Aorta (tissue), 5 donors: ENCODE data around the gene SHC4. TPM values are rescaled to one million over a fixed set of nuclear protein-coding genes. Genes with fewer than 3 reads are reported as not detected.
A peak's percentile ranks its signal among the peaks of the same experiment; 100 is the strongest.
"Not testable (repeated sequence)": the region's sequence is repeated elsewhere in the genome, so short reads cannot be mapped to it uniquely, and the experiment has no call there.

Experiments
- ATAC-seq: fragments of 200-7000 bp; cut with Tn5 transposase; one replicate; pipeline ENCODE4 v1.9.1; 2022; ENCODE audit warnings: moderate library complexity; ENCODE audit not compliant: low FRiP score
- DNase-seq, 2 donors: peaks; one replicate each; pipeline ENCODE4 v3.0.0-alpha.2; 2020
- H3K27ac ChIP-seq, 2 donors: one replicate each; pipeline ENCODE4 v1.5.1; 2013; ENCODE audit warnings: low read length in 2 of 2, mild to moderate bottlenecking in 2 of 2, moderate library complexity in 2 of 2, control low read depth in 1 of 2, inconsistent platforms in 1 of 2, low read depth in 1 of 2
- H3K27me3 ChIP-seq, 2 donors: one replicate each; pipeline ENCODE4 v1.6.1; 2013; ENCODE audit warnings: control low read depth in 1 of 2, low read length in 1 of 2, mild to moderate bottlenecking in 1 of 2, moderate library complexity in 1 of 2; ENCODE audit not compliant: insufficient read depth in 2 of 2, control insufficient read depth in 1 of 2
- H3K36me3 ChIP-seq, 2 donors: one replicate each; pipeline ENCODE4 v1.6.1; 2013; ENCODE audit warnings: control low read depth in 1 of 2, low read length in 1 of 2, mild to moderate bottlenecking in 1 of 2; ENCODE audit not compliant: insufficient read depth in 2 of 2, control insufficient read depth in 1 of 2
- H3K4me1 ChIP-seq, 2 donors: one replicate each; pipeline ENCODE4 v1.6.1; 2013; ENCODE audit warnings: low read length in 2 of 2, control low read depth in 1 of 2, mild to moderate bottlenecking in 1 of 2, moderate library complexity in 1 of 2; ENCODE audit not compliant: insufficient read depth in 2 of 2, control insufficient read depth in 1 of 2
- H3K4me3 ChIP-seq, 2 donors: one replicate each; pipeline ENCODE4 v1.5.1; 2013; ENCODE audit warnings: low read length in 2 of 2, control low read depth in 1 of 2, mild to moderate bottlenecking in 1 of 2
- H3K9me3 ChIP-seq: one replicate; pipeline ENCODE4 v1.6.1; 2013; ENCODE audit warnings: mild to moderate bottlenecking, low read length; ENCODE audit not compliant: control insufficient read depth
- WGBS, 2 donors: extraction: QIAGEN DNeasy Blood & Tissue Kit; methylation state at CpG; one replicate each; pipeline ENCODE4 v1.1.7; 2013; 5-methylcytosine and 5-hydroxymethylcytosine counted together
- intact Hi-C, 2 donors: fragments of 100-400 bp; cut with DNase I; formaldehyde crosslinking; loops; one replicate each; pipeline versions ENCODE4 v1.14.2 to v1.15.0; 2022
- polyA plus RNA-seq, 2 donors: library from polyadenylated mRNA; stranded (reverse); fragments of 200-250 nt; gene quantifications; one replicate each; pipeline ENCODE4 v1.2.3, GENCODE V29; 2013
- total RNA-seq, 2 donors: library from RNA; stranded (reverse); fragmentation: NEBNext Ultra II Directional; extraction: Animal tissue kit (Norgen Biotek cat#: 25700); gene quantifications; one replicate each; pipeline ENCODE4 v1.2.1, GENCODE V29; 2021
- donor health status: healthy with polysubstance abuse.
- donor health status: Bipolar disorder and iron deficiency.
- donor health status: DM: no; HTN: no; CAD: no.
- donor health status: DM: no; HTN: no; CAD: no.
- donor health status: DM: yes; HTN: yes; CAD: no.

The SHC4 gene
- total and polyA plus RNA-seq, 4 donors, result 4.4 to 18.6 (median 7.2) TPM

DNA sequence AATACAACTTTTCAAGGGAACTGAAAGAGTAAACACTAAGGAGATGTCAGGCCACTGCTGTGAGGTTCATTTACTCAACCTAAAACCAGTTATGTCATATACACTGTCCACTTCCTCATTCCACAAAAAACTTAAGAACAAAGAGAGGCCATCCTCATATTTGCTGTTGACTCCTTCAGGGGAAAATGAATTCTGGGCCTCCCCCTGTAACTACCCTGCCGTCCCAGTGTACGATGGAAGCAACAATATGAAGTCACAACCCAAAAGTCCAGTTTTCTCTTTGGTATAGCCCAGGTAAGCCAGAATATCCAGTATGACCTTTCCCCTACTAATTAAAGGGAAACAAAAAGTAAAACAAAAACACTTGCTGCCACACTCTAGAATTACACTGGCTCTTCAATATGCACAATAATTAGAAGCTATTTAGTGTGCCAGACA lies 169.0 kb downstream of the SHC4 start:
- DNase-seq (no peak), ATAC-seq (no peak)
- WGBS, 2 donors, result 91 to 92% methylated on average over 2 of the region's 2 CpGs
- Histone ChIP-seq H3K27ac (no peak overlapping the region), H3K36me3 (no peaks in the 10 kb centered on the region), H3K4me3 (no peak overlapping the region), H3K9me3 (no peaks in the 10 kb centered on the region), H3K27me3 (no peaks in the 10 kb centered on the region), H3K4me1 (no peaks in the 10 kb centered on the region)
- intact Hi-C loops, result no loop called here

DNA sequence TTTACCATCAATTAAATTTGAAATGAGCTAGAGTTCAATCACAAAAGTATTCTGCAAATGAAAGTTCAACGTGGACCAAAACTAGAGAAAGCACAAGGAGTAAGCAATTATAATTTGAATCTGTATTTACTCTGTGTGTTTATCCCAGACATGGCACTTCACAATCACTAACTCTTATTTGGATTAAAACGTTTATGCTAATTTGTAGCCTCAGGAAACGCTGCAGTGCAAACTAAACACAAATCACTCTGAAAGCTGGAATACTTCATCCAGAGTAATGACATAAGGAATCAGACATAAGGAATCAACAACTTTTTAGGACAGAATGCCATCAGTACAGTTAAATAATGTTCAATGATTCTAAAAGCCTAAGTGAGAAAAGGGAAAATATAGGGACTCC lies 171.3 kb downstream of the SHC4 start:
- ATAC-seq (no peak), DNase-seq (no peak)
- no peaks in the 10 kb centered on the region for H3K9me3 ChIP-seq
- H3K4me3 ChIP-seq, result no peak overlapping the region
- intact Hi-C loops, result no loop called here
- no peaks in the 10 kb centered on the region for H3K36me3 ChIP-seq
- H3K27ac ChIP-seq, result no peak overlapping the region
- H3K27me3 ChIP-seq, result no peaks in the 10 kb centered on the region
- WGBS, 2 donors, result 49 to 79% methylated on average over 3 of the region's 3 CpGs
- no peaks in the 10 kb centered on the region for H3K4me1 ChIP-seq

DNA sequence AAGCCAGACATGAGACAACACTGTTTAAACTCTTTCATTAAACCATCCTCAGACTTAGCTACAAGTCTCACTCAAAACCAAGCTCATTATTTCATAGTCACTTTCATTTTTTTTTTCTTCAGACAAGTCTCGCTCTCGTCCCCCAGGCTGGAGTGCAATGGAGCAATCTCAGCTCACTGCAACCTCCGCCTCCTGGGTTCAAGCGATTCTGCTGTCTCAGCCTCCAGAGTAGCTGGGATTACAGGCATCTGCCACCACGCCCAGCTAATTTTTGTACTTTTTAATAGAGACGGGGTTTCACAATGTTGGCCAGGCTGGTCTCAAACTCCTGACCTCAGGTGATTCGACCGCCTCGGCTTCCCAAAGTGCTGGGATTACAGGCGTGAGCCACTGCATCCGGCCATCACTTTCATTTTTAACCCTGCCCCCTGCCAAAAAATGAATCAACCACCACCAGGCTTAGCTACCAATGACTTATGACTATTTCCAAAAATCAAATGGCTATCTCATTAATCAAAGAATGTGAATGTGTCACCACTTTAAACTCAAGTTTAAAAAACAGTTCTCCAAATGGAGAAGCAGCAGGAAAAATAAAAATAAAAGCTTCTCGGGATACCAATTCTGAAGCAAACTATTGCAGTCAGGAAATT lies 173.1 kb downstream of the SHC4 start:
- H3K36me3 ChIP-seq, DNase-seq, intact Hi-C loops, H3K27ac ChIP-seq, H3K27me3 ChIP-seq, H3K9me3 ChIP-seq, ATAC-seq, H3K4me1 ChIP-seq, H3K4me3 ChIP-seq: not testable (repeated sequence)
- WGBS, 2 donors, result 85 to 87% methylated on average over 12 of the region's 12 CpGs

DNA sequence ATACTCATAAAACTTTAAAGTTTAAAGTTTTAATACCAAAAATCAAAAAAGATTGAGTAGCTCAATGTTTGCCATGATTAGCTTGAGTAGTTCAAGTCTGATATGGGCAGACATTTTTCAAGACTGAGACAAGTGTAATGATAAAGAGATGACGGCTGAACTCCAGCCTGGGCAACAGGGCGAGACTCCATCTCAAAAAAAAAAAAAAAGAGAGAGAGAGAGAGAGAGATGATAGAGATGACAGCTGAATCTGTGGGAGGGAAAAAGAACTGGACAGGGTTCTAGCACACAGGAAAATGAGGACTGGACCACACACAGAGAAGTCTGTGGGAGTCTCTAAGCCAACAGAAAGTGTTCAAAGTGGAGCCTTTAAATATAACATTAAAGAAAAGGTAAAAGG lies 178.0 kb downstream of the SHC4 start:
- no peak overlapping the region for H3K4me3 ChIP-seq
- H3K27me3 ChIP-seq, result no peaks in the 10 kb centered on the region
- intact Hi-C loops, result no loop called here
- H3K4me1 ChIP-seq, result peaks cover 0 to 1% of the 10 kb centered on the region in 2 donors
- ATAC-seq (no peak), DNase-seq (no peak)
- H3K36me3 ChIP-seq, result no peaks in the 10 kb centered on the region
- H3K9me3 ChIP-seq, result no peaks in the 10 kb centered on the region
- H3K27ac ChIP-seq, result no peak overlapping the region
- 12 to 16% methylated on average over 2 of the region's 2 CpGs for WGBS, 2 donors

DNA sequence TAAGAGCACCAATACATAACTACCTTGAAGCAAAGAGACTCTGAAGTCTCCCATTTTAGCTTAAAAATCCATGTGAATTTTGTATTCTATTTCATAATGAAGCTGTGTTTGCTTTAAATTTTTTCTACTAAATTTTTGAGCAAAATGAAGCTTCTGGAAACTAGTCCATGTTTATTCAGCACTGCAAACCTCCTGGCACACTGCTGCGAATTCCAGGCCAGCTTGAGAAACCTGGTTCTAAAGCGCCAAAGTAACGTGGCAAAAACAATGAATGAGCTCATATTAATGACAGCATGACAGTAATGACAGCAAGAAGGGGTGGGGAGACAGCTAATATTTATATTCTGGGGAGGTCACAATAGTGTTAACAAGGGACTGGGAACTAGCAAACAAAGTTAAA lies 178.5 kb downstream of the SHC4 start:
- Histone ChIP-seq H3K9me3 (no peaks in the 10 kb centered on the region), H3K27ac (no peak overlapping the region), H3K4me3 (no peak overlapping the region), H3K4me1 (peaks cover 0 to 1% of the 10 kb centered on the region in 2 donors), H3K36me3 (no peaks in the 10 kb centered on the region), H3K27me3 (no peaks in the 10 kb centered on the region)
- ATAC-seq, result no peak
- intact Hi-C loops, result no loop called here
- peak in 1 of 2 donors; percentile 51 for DNase-seq
- 3 to 6% methylated on average over 3 of the region's 3 CpGs for WGBS, 2 donors

DNA sequence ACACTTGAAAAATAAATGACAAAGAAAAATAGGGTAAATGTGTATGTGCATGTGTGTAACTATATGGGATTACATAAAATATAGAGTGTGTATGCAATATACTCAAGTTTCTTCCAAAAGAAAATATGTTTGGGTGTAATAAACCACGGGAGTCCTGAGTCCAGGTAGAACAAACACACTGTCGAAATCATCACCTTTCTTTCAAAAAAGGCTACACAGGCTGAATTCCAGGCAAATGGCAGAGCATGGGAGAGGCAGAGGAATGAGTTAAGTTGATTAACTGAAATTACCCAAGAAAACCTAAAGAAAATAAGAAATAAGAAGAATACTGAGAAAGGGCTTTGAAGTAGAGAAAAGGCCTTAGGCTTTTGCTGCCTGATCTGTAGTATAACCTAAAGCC lies 179.0 kb downstream of the SHC4 start:
- Histone ChIP-seq H3K4me3 (no peak overlapping the region), H3K27ac (no peak overlapping the region), H3K36me3 (no peaks in the 10 kb centered on the region), H3K4me1 (peaks cover 0 to 1% of the 10 kb centered on the region in 2 donors), H3K27me3 (no peaks in the 10 kb centered on the region), H3K9me3 (no peaks in the 10 kb centered on the region)
- DNase-seq (no peak), ATAC-seq (no peak)
- intact Hi-C loops, result loop anchor here in 1 of 2 donors (5.0 kb wide), 1 partner anchor 137 kb away; the partner anchor contains the start of gene FBN1
- WGBS, 2 donors, result 66 to 75% methylated on average over 2 of the region's 2 CpGs

DNA sequence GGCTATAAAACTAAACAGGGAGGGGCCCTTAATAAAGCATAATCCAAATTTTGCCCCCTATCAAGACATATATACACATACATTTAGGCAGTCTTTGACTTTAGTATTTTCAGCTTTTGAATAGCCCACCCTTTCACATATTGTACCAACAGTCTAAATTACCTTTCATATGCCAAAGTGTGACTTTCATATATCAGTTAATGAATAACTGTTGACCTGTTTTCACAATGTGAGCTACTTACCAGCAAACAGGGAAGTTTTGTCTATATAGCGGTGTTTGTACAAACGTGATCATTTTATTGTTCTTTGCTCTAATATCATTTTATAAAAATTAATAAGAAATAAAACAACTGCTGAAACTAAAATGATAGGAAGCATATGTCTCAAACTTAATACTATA lies 180.8 kb downstream of the SHC4 start:
- WGBS, 2 donors, result 78 to 94% methylated on average over 2 of the region's 2 CpGs
- DNase-seq (no peak), ATAC-seq (no peak)
- intact Hi-C loops, result loop anchor here in 1 of 2 donors (5.0 kb wide), 1 partner anchor 136 kb away; the partner anchor contains the start of gene FBN1
- Histone ChIP-seq H3K4me3 (no peak overlapping the region), H3K36me3 (no peaks in the 10 kb centered on the region), H3K27me3 (no peaks in the 10 kb centered on the region), H3K27ac (no peak overlapping the region), H3K9me3 (no peaks in the 10 kb centered on the region), H3K4me1 (peaks cover under 1 to 1% of the 10 kb centered on the region in 2 donors)

DNA sequence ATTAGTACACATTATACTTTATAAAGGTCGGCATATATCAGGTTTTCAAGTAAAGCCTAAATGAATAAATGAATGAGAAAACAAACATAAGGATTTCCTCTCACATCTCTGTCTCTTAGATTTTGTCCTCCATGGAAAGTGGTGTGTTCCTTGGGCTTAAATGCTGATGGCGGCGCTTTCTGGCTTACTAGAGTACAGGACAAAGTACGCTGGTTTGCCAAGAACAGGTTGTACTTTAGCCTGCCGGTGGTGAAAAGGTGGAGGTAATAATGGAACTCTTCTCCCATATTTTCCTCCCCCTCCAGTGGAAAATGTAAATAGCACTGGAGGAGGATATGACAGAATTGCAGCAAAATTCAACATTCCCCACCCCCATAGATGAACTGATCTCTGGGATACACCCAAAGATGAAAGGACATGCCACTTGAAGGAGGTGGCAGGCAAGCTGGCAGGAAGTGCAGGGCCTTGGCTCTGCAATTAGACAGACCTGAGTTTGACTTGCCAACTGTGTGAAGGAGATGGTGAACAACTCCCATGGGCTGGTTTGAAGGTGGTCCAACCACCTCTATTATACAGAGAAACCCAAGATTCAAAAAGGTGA lies 182.1 kb downstream of the SHC4 start:
- no peaks in the 10 kb centered on the region for H3K27me3 ChIP-seq
- intact Hi-C loops, result loop anchor here in 1 of 2 donors (5.0 kb wide), 1 partner anchor 134 kb away; the partner anchor contains the start of gene FBN1

DNA sequence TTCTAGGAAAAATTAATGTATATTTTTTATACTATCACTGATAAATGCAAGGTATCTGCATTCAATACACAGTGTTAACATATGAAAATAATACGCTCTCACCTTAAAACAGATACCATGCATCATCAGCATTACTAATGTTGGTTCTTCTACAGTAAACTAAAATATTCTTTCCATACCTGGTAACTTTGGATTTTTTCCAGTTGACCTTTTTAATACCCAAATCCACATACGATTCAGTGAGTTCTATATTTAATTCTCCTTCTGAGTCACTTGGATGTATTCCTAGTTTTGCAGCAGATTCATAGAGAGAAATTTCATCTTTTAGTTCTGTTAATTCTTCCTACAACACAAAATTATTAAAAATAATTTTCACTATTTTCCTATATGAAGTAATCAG lies 182.7 kb downstream of the SHC4 start:
- Histone ChIP-seq H3K36me3 (no peaks in the 10 kb centered on the region), H3K27ac (no peak overlapping the region), H3K4me1 (peaks cover 1 to 4% of the 10 kb centered on the region in 2 donors), H3K27me3 (no peaks in the 10 kb centered on the region), H3K4me3 (no peak overlapping the region), H3K9me3 (no peaks in the 10 kb centered on the region)
- intact Hi-C loops, result loop anchor here in 1 of 2 donors (5.0 kb wide), 1 partner anchor 134 kb away; the partner anchor contains the start of gene FBN1
- DNase-seq (no peak), ATAC-seq (no peak)
- 51% methylated on average over 2 of the region's 2 CpGs for whole genome bisulfite sequencing, 2 donors

More for the DNA sequence above, 182.1 kb downstream of the SHC4 start:
- 92 to 96% methylated on average over 5 of the region's 5 CpGs for WGBS, 2 donors
- ATAC-seq, result no peak
- H3K36me3 ChIP-seq, result no peaks in the 10 kb centered on the region
- no peak for DNase-seq
- no peak overlapping the region for H3K4me3 ChIP-seq
- H3K27ac ChIP-seq, result no peak overlapping the region
- peaks cover 1 to 4% of the 10 kb centered on the region in 2 donors for H3K4me1 ChIP-seq
- H3K9me3 ChIP-seq, result no peaks in the 10 kb centered on the region
